HG03469 (cell line): Measurements from ENCODE around the gene MRPL22.
A peak's percentile ranks its signal among the peaks of the same experiment; 100 is the strongest.
"Not testable (repeated sequence)": the region's sequence is repeated elsewhere in the genome, so short reads cannot be mapped to it uniquely, and the experiment has no call there.

Source experiments
- ATAC-seq: cut with Tn5 transposase; IDR thresholded peaks from one replicate; pipeline ENCODE4 v1.9.1; 2021; ENCODE audit warnings: mild to moderate bottlenecking, moderate library complexity, moderate number of reproducible peaks; ENCODE audit not compliant: unreplicated experiment

MRPL22 gene

DNA sequence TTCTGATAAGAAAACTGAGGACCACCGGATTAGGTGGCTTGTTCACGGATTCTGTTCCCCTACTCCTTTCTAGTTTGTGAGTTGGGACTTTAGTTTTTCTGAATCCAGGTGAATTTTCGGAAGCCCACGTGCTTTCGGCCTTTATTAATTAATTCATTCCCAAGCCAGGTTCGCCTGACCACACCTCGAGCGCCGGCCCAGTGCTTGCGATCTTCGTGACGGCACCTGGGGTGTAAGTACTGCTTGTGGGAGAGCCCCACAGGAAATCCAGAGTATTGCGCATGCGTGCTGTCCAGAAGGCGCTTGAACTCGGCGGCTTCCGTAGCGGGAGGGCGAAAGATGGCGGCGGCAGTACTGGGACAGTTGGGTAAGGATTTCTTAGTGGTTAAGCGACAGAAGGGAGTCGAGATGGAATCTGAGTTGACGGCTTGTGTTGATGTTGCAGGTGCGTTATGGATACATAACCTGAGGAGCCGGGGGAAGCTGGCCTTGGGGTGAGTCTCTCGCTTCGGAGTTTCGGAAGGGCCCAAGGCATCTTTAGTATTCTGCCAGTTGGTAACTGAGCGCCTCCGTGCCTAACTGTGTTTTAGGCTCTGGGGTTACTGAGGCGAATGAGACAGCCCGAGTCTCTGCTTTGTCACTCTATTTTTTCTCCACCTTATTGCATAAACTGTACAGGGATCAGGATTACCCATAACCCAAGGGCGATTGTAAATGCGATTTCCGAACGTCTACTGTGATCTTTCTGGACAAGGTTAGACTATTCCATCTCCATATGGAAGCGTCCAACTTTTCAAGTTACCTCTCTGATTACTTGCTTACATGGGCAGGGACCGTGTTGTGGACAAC, at the start of gene MRPL22:
MRPL22 (plus strand) TSS at position 302 of the 849 bp plus-strand sequence; CDS start at position 340, 38 bp downstream.
- ATAC-seq: peak; percentile 33

DNA sequence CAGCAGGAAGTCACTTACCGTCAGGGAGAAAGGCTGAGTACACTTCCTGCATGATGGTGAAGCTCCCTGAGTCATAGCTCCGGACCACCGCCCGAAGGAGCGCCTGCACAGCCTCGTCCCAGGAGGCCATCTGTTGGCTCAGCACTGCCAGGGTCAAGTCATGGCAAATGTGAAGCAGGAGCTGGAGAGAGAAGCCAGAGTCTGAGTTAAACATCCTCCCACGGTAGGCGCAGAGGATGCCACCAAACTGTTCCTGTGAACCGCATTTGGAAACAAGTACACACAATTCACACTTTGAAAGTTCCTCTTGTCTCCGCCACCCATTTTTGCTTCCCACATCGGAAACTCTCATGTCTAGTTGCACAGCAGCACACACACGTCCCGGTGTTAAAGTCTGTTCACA, 48.5 kb upstream of the MRPL22 start:
- no peak for ATAC-seq

DNA sequence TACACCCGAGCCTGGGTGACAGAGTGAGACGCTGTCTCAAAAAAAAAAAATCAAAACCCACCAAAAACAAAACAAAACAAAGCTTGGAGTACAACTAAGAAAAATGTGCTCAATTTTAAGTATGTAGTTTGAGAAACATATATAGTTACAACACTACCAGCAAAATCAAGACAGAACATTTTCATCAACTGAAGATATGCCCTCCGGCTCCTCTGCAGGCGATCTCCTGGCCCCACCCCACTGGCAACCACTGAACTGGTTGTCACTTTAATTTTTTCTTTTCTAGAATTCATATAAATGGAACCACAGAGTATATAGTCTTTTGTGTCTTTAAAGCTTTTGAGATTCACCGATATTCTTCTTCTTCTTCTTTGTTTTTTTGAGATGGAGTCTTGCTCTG, 47.5 kb upstream of the MRPL22 start:
- ATAC-seq: no peak

DNA sequence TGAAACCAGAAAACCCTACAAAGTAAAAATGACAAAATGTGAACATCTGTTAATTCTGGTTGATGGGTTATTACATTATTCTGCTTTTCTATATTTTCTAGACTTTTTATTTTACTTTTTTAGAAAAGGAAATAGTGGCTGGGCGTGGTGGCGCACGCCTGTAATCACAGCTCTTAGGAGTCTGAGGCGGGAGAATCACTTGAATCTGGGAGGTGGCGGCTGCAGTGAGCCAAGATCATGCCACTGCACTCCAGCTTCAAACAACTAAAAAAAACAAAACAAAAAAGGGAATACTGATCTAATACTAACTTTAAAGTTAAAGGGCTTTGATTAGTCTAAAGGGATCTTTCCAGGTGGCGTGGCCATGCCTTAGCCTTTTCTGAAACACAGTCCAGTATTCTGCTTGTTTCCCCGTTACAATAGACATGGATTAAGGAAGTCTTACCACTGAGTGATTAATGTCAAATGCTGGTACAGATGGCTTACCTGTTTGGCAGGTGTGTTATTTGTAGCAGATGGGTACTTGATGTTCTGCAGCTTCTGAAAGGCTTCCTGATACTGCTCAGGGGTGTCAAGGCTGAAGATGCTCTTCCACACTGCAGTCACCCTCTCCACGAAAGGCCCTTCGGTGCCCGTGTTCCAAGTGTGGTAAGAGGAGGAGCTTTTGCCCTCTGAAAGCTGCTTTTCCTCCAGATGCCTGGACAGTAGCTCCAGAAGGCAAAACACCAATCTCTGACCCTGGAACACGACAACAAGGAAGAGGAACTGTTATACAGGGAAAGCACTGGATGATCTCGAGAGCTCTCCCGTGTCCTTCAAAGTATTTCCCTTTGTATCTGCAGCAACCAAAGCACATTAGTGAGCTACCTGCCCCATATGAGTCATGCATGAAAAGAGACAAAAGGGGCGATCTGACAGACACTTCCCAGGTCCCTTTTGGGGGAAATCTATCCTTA, 45.0 kb upstream of the MRPL22 start:
- ATAC-seq: no peak

DNA sequence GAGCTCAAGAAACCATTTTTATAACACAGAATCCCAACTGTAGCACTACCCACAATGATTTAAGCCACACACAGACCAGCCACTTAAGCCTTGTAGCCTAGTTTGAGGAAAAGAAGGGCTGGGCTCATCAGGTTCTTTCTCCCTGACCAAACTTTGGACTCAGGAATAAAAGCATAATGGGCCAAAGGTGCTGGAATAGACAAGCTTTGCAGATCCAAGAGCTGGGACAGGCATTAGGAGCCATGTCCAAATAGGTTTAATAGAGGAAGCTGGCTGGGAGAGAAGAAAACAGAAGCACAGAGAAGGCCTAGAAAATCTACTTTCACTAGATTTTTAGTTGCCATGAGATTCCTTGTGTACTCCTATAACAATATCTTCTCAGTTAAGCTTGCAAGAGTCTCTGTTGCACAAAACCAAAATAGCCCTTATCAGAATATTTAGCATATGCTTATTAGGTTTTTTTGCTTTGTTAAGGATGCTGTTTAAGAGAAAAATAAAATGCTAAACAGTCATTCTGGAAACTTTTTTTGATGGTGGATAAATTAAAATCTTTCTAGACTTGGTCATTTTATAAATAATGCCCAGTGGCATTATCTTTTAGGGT, 44.2 kb upstream of the MRPL22 start:
- ATAC-seq: no peak

DNA sequence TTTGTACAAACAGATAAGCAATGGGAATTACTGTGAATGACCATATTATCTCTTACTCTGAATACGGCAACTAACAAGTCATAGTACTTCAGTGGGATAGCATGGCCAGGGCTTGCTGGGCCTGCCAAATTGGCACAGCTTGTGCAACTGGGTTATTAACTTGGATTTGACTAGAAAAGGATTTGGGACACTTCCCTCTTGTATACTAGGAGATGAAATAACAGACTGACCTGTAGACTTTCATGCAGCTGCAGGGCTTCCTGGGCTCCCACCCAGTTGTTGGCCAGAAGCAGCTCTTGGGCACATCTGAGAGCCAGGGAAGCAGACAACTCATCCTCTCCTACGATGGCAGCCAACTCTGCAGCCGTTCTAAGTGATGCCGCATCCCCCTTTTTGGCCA, 42.7 kb upstream of the MRPL22 start:
- ATAC-seq: no peak

DNA sequence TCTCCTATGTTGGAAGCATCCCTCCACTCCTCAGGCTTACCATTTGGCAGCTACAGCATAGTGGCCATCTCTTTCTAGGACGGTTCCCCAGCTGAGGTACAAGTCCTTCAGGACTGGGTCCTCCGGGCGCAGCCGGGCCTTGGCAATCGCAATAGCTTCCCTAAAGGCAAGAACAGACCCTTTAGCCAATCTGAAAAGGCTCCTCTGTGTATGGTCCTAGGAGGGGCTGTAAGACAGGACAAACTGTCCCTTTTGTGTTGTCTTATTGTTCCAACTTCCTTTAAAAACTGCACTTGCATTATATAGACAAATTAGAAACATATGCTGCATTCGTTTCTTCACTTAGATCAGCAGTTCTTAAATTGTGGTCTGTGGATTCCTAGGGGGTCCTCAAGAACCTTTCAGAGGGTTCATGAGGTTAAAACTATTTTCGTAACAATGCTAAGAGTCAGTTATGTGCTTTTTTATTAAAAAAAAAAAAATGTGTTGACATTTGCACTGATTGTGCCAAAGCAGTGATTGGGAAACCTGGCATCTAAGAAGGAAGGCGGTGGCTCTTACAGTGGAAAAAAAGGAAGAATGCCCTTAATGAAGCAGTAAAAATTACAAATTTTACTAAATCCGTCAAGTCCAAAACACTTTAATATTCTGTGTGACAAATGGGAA, 41.6 kb upstream of the MRPL22 start:
- ATAC-seq: no peak

DNA sequence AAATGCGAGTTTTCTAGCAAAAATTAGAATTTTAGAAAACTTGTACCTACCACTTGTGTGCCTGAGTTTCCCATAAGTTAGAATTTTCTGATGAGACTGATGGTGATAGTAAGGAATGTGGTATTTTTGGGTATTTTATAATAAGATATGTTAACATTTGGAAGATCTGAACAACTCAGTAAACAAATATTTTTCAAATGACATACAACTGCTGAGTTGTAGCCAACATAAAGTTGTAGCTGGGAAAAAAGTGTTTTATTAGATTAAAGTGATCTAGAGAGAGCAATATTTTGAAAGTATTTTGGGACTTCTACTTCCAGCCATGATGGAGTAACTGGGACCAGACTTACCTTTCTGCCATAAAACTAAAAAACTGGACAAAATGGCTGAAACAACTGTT, 40.8 kb upstream of the MRPL22 start:
- ATAC-seq: no peak

DNA sequence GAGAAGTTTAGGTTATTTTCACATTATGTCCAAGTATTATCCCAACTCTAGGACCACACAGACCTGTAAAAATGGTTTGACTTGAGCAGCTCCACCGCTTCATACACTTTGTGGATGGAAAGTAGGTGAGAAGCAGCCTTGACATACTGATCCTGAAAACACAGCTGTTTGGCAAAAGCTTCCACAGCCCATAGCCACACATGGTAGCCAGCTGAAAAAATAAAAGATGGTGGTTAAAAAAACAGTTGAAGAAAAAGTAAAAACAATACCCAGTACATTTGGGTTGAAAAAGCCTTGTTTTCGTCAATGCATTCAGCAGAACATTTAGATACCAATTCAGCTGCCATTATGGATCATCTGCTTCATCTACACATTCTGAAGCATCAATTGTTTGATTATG, 39.6 kb upstream of the MRPL22 start:
- no peak for ATAC-seq

DNA sequence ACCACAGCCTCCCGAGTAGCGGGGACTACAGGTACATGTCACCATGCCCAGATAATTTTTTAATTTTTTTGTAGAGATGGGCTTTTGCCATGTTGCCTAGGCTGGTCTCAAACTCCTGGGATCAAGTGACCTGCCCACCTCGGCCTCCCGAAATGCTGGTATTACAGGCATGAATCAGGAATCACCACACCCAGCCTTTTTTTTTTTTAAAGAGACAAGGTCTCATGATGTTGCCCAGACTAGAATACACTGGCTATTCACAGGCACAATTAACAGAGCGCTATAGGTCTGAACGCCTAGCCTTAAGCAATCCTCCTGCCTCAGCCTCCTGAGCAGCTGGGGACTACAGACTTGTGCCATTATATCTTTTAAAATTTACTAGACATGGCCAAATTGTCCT, 39.0 kb upstream of the MRPL22 start:
- ATAC-seq: no peak

DNA sequence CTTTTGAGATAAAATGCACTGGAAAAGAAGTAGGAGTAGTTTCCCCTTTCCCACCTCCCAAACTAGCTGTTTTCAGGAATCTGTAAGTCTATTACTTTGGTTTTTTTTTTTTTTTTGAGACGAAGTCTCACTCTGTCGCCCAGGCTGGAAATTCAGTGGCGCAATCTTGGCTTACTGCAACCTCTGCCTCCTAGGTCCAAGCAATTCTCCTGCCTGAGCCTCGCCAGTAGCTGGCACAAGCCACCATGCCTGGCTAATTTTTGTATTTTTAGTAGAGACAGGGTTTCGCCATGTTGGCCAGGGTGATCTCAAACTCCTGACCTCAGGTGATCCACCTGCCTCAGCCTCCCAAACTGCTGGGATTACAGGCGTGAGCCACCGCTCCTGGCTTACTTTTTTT, 35.3 kb upstream of the MRPL22 start:
- ATAC-seq: not testable (repeated sequence)

DNA sequence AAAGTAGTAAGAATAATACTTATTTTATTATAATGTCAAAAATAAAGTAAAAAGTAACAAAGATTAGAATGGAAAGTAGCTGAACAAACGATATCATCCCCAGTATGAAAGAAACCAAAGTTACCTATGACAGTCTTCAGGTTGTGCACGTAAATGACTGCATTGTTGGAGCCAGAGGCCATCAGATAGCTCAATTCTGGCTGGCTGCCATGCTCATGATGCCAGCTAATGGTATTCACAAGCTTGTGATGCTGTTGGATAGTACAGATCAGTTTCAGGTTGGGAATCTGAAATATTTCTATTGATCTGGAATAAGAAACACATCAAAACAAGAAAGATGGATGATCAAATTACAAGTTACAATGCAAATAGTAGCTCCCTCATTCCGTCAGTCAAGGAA, 24.0 kb upstream of the MRPL22 start:
- ATAC-seq: no peak

DNA sequence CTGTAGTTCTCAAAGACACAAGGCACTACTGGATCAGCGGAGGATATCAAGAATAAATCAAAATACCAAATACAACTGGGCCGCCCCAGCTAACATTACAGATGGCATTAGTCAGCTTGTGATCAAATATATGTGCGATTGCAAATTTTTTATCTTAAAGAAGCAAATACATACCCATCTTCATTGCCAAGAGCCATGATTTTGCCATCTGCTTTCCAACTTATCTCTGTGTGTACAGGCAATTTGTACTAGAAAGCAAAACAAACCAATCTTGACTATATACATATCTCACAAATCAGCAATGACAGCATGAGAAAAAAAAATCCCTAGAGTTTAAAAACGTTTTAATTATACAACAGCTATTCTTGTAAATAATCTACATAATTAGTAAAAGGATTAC, 23.1 kb upstream of the MRPL22 start:
- ATAC-seq: no peak

DNA sequence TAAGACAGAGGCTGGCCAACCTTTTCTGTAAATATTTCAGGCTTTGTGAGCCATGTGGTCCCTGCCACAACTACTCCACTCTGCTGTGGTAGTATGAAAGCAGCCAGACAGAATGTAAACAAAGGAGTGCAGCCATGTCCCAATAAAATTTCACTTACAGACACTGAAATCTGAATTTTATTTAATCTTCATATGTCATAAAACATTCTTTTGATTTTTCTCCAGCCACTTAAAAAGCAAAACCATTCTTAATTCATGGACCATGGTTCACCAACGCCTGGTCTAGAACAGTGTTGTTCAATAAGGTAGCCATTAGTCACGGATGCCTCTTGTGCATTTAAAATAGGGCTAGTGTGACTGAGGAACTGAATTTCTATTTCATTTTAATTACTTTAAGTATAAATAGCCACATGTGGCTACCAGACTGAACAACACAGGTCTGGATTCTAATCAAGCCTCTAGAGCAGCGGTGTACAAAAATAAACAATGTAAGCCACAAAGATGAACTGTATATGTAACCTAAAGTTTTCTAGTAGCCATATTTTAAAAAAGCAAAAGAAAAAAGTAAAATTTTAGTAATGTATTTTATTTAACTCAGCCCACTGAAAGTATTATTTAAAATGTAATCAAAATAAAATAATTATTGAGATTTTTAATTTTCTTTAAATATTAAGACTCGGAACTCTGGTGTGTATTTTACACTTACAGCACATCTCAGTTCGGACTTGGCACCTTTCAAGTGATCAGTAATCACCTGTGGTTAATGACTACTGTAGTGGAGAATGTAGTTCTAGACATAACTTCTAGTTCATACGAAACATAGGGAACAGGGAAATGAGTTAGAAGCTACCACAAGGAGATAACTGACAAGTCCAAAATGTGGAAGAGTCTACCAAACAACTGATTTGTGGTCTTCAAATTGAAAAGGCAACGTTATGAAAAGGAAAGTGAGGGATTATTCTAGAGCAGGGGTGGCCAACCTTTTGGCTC, 17.1 kb upstream of the MRPL22 start:
- ATAC-seq: no peak

DNA sequence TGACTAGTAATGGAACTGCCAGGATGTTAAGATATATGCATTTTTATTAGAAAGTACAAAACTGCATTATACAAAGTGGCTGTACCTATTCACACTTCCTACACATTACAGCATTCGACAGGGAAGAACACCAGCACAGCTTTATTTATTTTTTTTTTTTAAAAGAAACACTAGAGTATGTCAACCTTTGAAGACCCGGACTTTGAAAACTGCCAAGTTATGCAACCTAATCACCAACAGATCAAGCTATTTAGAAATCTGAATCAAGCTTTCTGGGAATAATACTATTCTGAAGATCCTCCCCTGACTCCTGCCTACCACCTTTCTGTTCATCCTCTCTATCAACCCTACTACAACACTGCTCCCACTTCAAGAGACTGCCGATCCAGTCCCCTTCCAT, 7.3 kb upstream of the MRPL22 start:
- ATAC-seq: no peak

DNA sequence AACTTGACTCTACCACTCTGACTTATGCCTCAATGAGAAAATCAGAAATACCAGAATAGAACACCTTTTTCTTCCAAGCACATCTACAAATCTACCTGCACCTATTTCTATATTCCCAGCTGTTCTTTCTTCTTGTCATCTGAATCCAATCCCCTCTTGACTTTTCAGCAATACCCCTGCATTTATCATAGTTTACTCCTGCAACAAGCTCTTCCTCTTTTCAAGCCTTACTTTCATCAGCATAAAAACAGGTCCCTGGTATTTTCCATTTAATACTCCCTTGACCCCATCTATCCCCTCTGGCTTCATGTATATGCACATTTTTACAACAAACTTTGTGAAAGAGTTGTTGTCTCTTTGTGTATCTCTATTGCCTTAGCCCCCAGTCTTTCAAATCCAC, 6.0 kb upstream of the MRPL22 start:
- ATAC-seq: no peak

DNA sequence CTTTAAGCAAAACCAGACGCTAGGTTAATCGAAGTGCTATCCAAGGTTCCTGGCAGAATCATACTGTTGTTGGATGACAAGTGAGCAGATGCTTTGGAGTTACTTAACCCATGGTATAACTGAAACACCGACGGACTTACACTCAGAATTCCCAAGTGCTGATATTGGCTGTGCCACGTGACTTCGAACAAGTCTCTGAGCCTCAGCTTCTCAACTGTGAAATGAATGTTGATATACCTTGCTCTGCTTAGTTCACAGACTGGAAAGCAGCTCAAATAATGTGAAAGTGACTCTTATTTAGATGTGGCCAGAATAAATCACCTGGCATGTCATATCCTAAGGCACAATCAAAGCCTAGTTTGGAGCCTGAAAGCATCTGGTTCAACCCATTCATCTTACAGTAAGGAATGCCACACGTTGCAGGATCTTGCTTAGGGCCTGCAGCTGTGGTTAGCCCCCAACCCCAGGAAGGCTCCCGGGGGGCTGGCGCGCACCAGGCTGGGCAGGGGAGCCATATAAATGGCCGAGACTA, 3.6 kb upstream of the MRPL22 start:
- ATAC-seq: no peak

DNA sequence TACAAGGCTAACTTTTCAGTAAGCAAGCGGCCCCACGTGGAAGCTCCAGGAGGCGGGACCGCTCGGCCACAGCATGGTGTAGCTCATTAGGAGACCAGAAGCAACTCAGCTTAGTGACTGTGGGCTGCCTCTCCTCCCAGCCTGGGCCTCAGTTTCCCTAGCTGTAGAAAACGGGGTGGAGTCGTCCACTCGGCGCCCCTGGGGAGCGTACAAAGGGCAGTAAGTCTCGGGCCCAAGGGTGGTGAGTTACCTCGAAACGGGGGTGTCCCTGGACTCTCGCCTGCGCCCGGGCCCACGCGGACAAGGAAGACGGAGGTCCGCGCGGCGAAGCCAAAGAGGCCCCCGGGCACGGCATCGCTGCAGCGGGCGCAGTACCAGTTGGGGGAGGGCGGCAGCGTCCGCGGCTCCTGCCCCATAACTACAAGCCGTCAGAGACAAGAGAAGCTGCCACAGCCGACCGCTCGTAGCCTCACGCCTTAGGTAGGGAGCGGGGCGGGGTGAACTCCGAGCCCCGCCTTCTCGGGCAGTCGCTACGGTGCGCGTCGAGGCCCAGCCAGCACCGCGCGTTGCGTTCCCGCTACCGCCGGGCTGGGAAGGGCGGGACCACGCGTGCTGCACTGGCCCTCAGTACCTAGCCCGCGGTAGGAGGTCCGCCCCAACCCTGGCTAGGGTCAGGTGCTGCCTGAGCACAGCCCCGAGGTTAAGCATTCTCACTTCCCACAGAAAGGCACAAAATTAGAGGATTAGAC, 3.0 kb upstream of the MRPL22 start, which contains the start of gene GEMIN5:
GEMIN5 (minus strand) TSS at position 494 of the 749 bp plus-strand sequence; CDS start at position 416, 78 bp downstream.
- peak; percentile 82 for ATAC-seq

DNA sequence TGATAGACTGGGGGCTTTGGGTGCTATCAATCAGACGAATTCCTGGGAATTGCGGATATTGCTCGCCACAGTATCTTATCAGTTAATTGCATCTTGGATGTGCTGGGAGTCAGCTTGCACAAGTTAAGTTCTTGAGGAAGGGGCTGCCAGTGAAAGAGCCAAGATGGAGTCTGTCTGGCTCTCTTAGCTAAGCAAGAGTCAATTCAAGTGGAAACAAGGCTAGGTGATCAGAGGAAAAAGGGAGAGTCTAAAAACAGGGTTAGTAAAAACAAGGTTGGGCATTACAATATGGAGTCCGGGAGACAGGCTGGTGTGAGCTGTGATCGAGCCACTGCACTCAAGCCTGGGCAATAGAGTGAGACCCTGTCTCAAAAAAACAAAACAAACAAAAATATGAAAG, 1.5 kb upstream of the MRPL22 start:
- not testable (repeated sequence) for ATAC-seq
